SU-DHL-6 (cell line): ENCODE results near the gene SLC24A3.

ENCODE experiments used
- CTCF ChIP-seq: fragments of 200-600 bp; sonication (generic); IDR thresholded peaks from one replicate; pipeline ENCODE4 v1.5.1; 2017; ENCODE audit warnings: antibody characterized with exemption, mild to moderate bottlenecking, low read length, moderate library complexity; ENCODE audit not compliant: insufficient read depth, poor library complexity, severe bottlenecking
- EZH2phosphoT487 ChIP-seq: fragments of 200-600 bp; sonication (generic), shearing (Covaris generic); conservative IDR thresholded peaks from 2 replicates; pipeline ENCODE4 v1.6.1; 2018; ENCODE audit warnings: mild to moderate bottlenecking, antibody characterized with exemption, low read length, moderate library complexity, mixed read lengths

GRCh38 chr20:19615629-19616028 is 403.2 kb downstream of the SLC24A3 start:
- TF ChIP-seq CTCF: no peak
- no peak for TF ChIP-seq EZH2phosphoT487
